Measurements from ENCODE around the gene LCN12. TPM values are rescaled to one million over a fixed set of nuclear protein-coding genes. Genes with fewer than 3 reads are reported as not detected.

LCN12 gene
- total RNA-seq, 4 donors from 2014 or later, result not detected

DNA sequence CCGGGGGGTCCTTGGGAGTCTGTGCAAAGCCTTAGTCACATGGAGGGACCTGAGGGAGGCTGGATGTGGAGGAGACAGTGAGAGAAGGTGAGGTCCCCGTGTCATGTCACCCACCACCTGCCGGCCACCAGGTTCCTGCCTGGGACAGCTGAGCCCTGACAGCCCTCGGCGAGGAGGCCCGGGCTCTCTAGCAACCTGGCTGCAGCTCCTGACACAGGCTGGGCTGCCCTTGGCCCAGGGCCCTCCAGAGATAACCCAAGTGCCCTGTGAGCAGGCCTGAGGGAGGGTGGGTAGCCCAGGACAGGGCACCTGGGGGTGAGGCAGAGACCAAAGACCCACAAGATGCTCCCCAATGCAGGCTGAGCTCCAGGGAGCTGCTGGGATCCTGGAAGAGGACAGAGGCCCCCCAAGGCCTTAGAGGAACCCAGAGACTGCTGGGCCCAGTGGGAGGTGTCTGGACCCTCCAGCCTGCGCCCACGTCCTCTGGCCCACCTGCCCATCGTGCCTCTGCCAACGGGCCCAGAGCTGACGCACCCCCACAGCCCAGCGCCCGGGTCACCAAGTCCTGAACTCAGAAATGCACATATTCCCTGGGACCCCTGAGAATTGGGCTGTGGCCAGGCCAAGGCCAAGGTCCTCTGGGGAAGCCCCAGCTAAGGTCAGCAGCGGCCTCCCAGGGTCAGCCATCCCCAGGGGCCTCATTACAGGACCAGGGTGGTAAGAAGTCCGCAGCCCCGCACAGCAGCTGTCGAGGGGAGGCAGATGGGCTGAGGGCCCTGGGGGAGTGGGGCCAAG lies 16.5 kb downstream of the LCN12 start:
- 67 to 87% methylated on average over 3 to 6 of the region's 17 CpGs for WGBS, 2 donors
- Histone ChIP-seq H3K4me1 (peaks cover 13 to 28% (median 15%) of the 10 kb centered on the region in 3 donors), H3K4me3 (no peak overlapping the region), H3K36me3 (no peaks in the 10 kb centered on the region), H3K9me3 (no peaks in the 10 kb centered on the region), H3K27me3 (peaks cover 0 to 24% (median 0%) of the 10 kb centered on the region in 4 donors), H3K27ac (no peak overlapping the region)
- no peak for DNase-seq
- TF ChIP-seq POLR2A (IDR thresholded peaks at IDR 0.05) (no peak), CTCF (IDR thresholded peaks at IDR 0.05) (no peak)
- intact Hi-C loops (cut with DNase I), result no loop called here

DNA sequence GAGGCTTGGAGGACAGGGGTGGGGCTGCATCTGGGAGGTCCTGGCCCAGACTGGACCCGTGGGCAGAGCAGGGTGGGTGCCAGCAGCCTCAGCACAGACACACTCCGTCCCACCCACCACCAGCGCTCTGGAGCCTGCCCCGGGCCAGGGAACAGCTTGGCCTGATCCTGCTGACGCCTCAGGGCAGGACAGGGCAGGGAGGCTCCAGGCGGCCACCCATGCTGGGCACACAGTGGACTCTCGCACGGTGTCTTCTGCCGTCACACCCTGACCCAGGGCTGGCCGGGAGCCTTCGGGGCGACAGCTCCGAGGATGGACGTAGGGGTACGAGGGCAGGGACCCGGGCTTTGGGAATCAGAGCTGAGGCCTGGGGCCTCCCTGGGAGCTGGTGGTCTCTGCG lies 17.1 kb downstream of the LCN12 start:
- TF ChIP-seq POLR2A (IDR thresholded peaks at IDR 0.05) (no peak), CTCF (IDR thresholded peaks at IDR 0.05) (no peak)
- H3K4me1 ChIP-seq, result peaks cover 11 to 26% (median 11%) of the 10 kb centered on the region in 3 donors
- H3K27me3 ChIP-seq, result peaks cover 0 to 24% (median 0%) of the 10 kb centered on the region in 4 donors
- no peaks in the 10 kb centered on the region for H3K9me3 ChIP-seq
- intact Hi-C loops (cut with DNase I), result no loop called here
- no peak overlapping the region for H3K4me3 ChIP-seq
- no peaks in the 10 kb centered on the region for H3K36me3 ChIP-seq
- no peak overlapping the region for H3K27ac ChIP-seq
- no CpG with 5 or more reads among the region's 17 CpGs for WGBS, 2 donors
- DNase-seq, result no peak

DNA sequence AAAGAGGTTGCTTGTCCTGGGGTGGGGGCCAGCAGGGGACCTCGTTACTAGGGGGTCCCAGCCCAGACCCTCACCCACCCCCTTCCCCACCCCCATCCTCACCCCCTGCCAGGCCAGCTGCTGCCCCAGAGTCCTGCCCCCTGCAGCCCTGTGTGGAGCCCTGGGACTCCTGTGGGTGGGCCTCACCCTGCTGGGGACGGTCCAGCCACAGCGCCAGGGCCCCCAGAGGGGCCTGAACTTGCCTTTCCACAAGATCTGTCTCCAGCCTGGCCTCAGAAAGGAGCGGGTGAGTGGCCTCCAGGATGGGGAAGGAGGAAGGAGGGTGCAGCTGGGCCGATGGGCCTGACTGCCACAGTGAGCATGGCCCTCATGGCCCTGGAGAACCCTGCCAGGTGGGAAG lies 17.7 kb downstream of the LCN12 start:
- intact Hi-C loops (cut with DNase I), result no loop called here
- Histone ChIP-seq H3K27me3 (peaks cover 0 to 24% (median 0%) of the 10 kb centered on the region in 4 donors), H3K36me3 (no peaks in the 10 kb centered on the region), H3K4me1 (peaks cover 5 to 26% (median 8%) of the 10 kb centered on the region in 3 donors), H3K4me3 (no peak overlapping the region), H3K9me3 (no peaks in the 10 kb centered on the region), H3K27ac (no peak overlapping the region)
- TF ChIP-seq CTCF (IDR thresholded peaks at IDR 0.05) (no peak), POLR2A (IDR thresholded peaks at IDR 0.05) (no peak)
- WGBS, 2 donors, result 47% methylated on average over 3 of the region's 5 CpGs; no CpG with 5 or more reads in 1 of the 2 donors
- DNase-seq, result no peak

DNA sequence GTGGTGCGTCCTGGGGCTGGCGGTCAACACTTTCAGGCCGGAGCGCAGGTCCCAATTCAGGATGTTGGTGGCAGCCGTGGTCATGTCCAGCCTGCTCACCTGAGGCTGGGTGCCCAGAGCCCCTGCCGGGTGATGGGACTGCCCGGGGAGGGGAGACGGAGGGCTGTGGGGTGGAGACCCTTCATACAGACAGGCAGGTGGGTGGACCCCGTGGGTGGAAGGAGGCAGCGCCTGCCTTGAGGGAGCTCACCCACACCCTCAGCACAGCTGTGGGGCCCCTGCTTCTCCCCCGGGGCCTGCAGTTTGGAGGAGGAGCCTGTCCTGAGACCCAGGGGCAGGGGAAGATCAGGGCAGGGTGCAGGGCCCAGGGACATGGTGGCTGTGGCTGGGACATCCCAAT lies 18.3 kb downstream of the LCN12 start:
- intact Hi-C loops (cut with DNase I), result no loop called here
- Histone ChIP-seq H3K9me3 (no peaks in the 10 kb centered on the region), H3K27me3 (peaks cover 0 to 24% (median 0%) of the 10 kb centered on the region in 4 donors), H3K4me3 (no peak overlapping the region), H3K27ac (no peak overlapping the region), H3K36me3 (no peaks in the 10 kb centered on the region), H3K4me1 (peaks cover 9 to 27% (median 13%) of the 10 kb centered on the region in 3 donors)
- WGBS, 2 donors, result 56% methylated on average over 3 of the region's 11 CpGs; no CpG with 5 or more reads in 1 of the 2 donors
- TF ChIP-seq CTCF (IDR thresholded peaks at IDR 0.05), result no peak
- no peak for TF ChIP-seq POLR2A (IDR thresholded peaks at IDR 0.05)
- DNase-seq, result no peak

DNA sequence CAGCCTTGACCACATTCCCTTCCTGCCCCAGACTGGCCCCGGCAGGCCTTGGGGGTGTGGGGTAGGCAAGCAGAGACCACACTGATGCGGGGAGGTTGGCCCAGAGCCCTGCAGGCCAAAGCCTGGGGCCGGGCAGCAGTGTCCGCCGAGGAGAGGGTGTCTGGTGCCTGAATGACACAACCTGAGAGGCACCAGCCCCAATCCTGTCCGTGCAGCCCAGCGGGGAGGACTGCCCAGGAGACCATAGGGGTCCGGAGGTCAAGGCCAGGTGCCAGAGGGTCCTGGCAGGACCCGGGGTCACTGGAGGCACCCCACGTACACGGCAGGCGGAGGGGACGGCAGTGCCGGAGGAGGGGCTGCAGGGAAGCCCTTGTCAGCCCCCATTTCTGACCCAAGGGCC lies 19.7 kb downstream of the LCN12 start:
- 63 to 73% methylated on average over 3 to 6 of the region's 14 CpGs for WGBS, 2 donors

More for the DNA sequence above, 19.7 kb downstream of the LCN12 start:
- intact Hi-C loops (cut with DNase I), result no loop called here
- no peak for TF ChIP-seq POLR2A (IDR thresholded peaks at IDR 0.05)
- TF ChIP-seq CTCF (IDR thresholded peaks at IDR 0.05), result no peak
- Histone ChIP-seq H3K27me3 (peaks cover 0 to 24% (median 0%) of the 10 kb centered on the region in 4 donors), H3K27ac (no peak overlapping the region), H3K9me3 (no peaks in the 10 kb centered on the region), H3K4me1 (peaks cover 12 to 30% (median 13%) of the 10 kb centered on the region in 3 donors), H3K4me3 (no peak overlapping the region), H3K36me3 (no peaks in the 10 kb centered on the region)
- no peak for DNase-seq

All from esophagus squamous epithelium (tissue), 5 donors.